GM23338 (cell line): ENCODE data around the gene TMEM117. TPM values are rescaled to one million over a fixed set of nuclear protein-coding genes. Genes with fewer than 3 reads are reported as not detected.
"Not testable (repeated sequence)": the region's sequence is repeated elsewhere in the genome, so short reads cannot be mapped to it uniquely, and the experiment has no call there.

Experiments
- ATAC-seq: fragments of 200-7000 bp; cut with Tn5 transposase; 3 replicates; pipeline ENCODE4 v1.9.1; 2020
- DNase-seq: peaks from one replicate; pipeline ENCODE4 v3.0.0-alpha.2; 2015; ENCODE audit warnings: low spot score
- H2AFZ ChIP-seq: fragments of 200-600 bp; sonication (generic); 2 replicates; pipeline ENCODE4 v1.8.0; 2016; ENCODE audit warnings: antibody characterized with exemption, mild to moderate bottlenecking, moderate library complexity
- H3F3A ChIP-seq: fragments of 200-600 bp; sonication (generic); replicated peaks from 2 replicates; pipeline ENCODE4 v1.8.0; 2017; ENCODE audit warnings: antibody characterized with exemption, mixed run types, low read depth
- H3K27ac ChIP-seq: fragments of 200-600 bp; sonication (generic); 2 replicates; pipeline ENCODE4 v1.6.1; 2016; ENCODE audit warnings: low read depth
- H3K27me3 ChIP-seq: fragments of 200-600 bp; sonication (generic); 2 replicates; pipeline ENCODE4 v1.8.0; 2016; ENCODE audit warnings: mild to moderate bottlenecking, mixed run types, moderate library complexity; ENCODE audit not compliant: insufficient read depth
- H3K36me3 ChIP-seq: fragments of 200-600 bp; sonication (generic); 2 replicates; pipeline ENCODE4 v1.8.0; 2016; ENCODE audit warnings: mild to moderate bottlenecking; ENCODE audit not compliant: insufficient read depth
- H3K4me1 ChIP-seq: fragments of 200-600 bp; sonication (generic); 2 replicates; pipeline ENCODE4 v1.8.0; 2016; ENCODE audit warnings: mild to moderate bottlenecking, moderate library complexity; ENCODE audit not compliant: insufficient read depth
- H3K4me2 ChIP-seq: fragments of 200-600 bp; sonication (generic); 2 replicates; pipeline ENCODE4 v1.7.1; 2017; ENCODE audit warnings: mixed run types
- H3K4me3 ChIP-seq: fragments of 200-600 bp; sonication (generic); 2 replicates; pipeline ENCODE4 v1.6.1; 2016; ENCODE audit warnings: mixed run types
- H3K79me2 ChIP-seq: fragments of 200-600 bp; sonication (generic); replicated peaks from 2 replicates; pipeline ENCODE4 v1.8.0; 2017; ENCODE audit warnings: mild to moderate bottlenecking; ENCODE audit not compliant: insufficient read depth
- H3K9me2 ChIP-seq: fragments of 200-600 bp; sonication (generic); 2 replicates; pipeline ENCODE4 v1.8.0; 2017; ENCODE audit not compliant: insufficient read depth
- H4K20me1 ChIP-seq: fragments of 200-600 bp; sonication (generic); replicated peaks from 2 replicates; pipeline ENCODE4 v1.8.0; 2017; ENCODE audit warnings: mild to moderate bottlenecking; ENCODE audit not compliant: insufficient read depth
- H3K27ac Mint-ChIP-seq: 2 replicates; pipeline ENCODE4 v1.8.0; 2020; ENCODE audit warnings: inconsistent platforms, mild to moderate bottlenecking, moderate library complexity, mixed read lengths
- H3K27me3 Mint-ChIP-seq: 3 replicates; pipeline ENCODE4 v1.8.0; 2022; ENCODE audit warnings: low read depth, mild to moderate bottlenecking, moderate library complexity, mixed read lengths, inconsistent platforms; ENCODE audit not compliant: insufficient read depth, poor library complexity
- H3K36me3 Mint-ChIP-seq: 3 replicates; pipeline ENCODE4 v1.8.0; 2021; ENCODE audit warnings: low read depth, mild to moderate bottlenecking, inconsistent platforms, moderate library complexity, mixed read lengths
- H3K4me1 Mint-ChIP-seq: 3 replicates; pipeline ENCODE4 v1.8.0; 2020; ENCODE audit warnings: mild to moderate bottlenecking, inconsistent platforms, mixed read lengths
- H3K4me3 Mint-ChIP-seq: 3 replicates; pipeline ENCODE4 v1.8.0; 2021; ENCODE audit warnings: moderate library complexity, mild to moderate bottlenecking, inconsistent platforms, mixed read lengths
- H3K9me3 Mint-ChIP-seq: 3 replicates; pipeline ENCODE4 v1.8.0; 2020; ENCODE audit warnings: moderate library complexity, mild to moderate bottlenecking, inconsistent platforms, mixed read lengths
- CREB1 ChIP-seq: fragments of 250-450 bp; sonication (Bioruptor Pico); IDR thresholded peaks from 2 replicates; pipeline ENCODE4 v1.5.0; 2020; ENCODE audit warnings: low read depth, mild to moderate bottlenecking, moderate library complexity
- polyA plus RNA-seq: library from polyadenylated mRNA; unstranded; fragments of >200 nt; fragmentation: Nextera tagmentation; extraction: Ambion mirVana; gene quantifications from 2 replicates; pipeline ENCODE4 v1.2.1, GENCODE V29; 2016
- total RNA-seq: library from RNA; depleted of rRNA; stranded (reverse); fragments of >200 nt; shearing (Covaris generic); gene quantifications from 2 replicates; pipeline ENCODE4 v1.2.3, GENCODE V29; 2014
- TF ChIP-seq, protein P1 (sequence below): fragments of 250-450 bp; sonication (Bioruptor Pico); IDR thresholded peaks from 2 replicates; pipeline ENCODE4 v1.5.0; 2020; ENCODE audit warnings: mild to moderate bottlenecking, moderate library complexity
- TF ChIP-seq, protein P2 (sequence below): IDR thresholded peaks from 2 replicates; pipeline ENCODE4 v1.6.1; 2016; ENCODE audit warnings: antibody characterized with exemption

The TMEM117 gene
- total and polyA plus RNA-seq, 2 experiments from 2014 or later: 0.94 to 1.6 TPM

DNA sequence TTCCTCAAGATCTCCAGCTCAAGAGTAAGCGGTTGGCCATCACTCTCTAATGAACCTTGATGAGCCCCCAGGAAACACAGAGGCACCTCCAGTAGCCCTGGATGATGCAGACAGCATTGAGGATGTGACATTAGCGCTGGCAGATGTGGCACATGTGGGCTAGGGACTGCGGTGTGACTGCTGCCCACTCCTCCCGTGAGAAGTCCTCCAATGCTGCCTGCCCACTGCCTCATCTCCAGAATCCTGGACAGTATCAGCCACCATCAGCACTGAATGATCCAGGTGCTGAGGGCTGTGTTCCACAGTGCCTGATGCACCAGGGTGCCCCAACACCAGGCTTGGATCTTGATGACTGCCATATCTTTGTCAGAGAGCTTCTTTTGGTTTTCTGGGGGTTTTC, 412.6 kb downstream of the TMEM117 start (continued):
- TF ChIP-seq, protein P1, sequence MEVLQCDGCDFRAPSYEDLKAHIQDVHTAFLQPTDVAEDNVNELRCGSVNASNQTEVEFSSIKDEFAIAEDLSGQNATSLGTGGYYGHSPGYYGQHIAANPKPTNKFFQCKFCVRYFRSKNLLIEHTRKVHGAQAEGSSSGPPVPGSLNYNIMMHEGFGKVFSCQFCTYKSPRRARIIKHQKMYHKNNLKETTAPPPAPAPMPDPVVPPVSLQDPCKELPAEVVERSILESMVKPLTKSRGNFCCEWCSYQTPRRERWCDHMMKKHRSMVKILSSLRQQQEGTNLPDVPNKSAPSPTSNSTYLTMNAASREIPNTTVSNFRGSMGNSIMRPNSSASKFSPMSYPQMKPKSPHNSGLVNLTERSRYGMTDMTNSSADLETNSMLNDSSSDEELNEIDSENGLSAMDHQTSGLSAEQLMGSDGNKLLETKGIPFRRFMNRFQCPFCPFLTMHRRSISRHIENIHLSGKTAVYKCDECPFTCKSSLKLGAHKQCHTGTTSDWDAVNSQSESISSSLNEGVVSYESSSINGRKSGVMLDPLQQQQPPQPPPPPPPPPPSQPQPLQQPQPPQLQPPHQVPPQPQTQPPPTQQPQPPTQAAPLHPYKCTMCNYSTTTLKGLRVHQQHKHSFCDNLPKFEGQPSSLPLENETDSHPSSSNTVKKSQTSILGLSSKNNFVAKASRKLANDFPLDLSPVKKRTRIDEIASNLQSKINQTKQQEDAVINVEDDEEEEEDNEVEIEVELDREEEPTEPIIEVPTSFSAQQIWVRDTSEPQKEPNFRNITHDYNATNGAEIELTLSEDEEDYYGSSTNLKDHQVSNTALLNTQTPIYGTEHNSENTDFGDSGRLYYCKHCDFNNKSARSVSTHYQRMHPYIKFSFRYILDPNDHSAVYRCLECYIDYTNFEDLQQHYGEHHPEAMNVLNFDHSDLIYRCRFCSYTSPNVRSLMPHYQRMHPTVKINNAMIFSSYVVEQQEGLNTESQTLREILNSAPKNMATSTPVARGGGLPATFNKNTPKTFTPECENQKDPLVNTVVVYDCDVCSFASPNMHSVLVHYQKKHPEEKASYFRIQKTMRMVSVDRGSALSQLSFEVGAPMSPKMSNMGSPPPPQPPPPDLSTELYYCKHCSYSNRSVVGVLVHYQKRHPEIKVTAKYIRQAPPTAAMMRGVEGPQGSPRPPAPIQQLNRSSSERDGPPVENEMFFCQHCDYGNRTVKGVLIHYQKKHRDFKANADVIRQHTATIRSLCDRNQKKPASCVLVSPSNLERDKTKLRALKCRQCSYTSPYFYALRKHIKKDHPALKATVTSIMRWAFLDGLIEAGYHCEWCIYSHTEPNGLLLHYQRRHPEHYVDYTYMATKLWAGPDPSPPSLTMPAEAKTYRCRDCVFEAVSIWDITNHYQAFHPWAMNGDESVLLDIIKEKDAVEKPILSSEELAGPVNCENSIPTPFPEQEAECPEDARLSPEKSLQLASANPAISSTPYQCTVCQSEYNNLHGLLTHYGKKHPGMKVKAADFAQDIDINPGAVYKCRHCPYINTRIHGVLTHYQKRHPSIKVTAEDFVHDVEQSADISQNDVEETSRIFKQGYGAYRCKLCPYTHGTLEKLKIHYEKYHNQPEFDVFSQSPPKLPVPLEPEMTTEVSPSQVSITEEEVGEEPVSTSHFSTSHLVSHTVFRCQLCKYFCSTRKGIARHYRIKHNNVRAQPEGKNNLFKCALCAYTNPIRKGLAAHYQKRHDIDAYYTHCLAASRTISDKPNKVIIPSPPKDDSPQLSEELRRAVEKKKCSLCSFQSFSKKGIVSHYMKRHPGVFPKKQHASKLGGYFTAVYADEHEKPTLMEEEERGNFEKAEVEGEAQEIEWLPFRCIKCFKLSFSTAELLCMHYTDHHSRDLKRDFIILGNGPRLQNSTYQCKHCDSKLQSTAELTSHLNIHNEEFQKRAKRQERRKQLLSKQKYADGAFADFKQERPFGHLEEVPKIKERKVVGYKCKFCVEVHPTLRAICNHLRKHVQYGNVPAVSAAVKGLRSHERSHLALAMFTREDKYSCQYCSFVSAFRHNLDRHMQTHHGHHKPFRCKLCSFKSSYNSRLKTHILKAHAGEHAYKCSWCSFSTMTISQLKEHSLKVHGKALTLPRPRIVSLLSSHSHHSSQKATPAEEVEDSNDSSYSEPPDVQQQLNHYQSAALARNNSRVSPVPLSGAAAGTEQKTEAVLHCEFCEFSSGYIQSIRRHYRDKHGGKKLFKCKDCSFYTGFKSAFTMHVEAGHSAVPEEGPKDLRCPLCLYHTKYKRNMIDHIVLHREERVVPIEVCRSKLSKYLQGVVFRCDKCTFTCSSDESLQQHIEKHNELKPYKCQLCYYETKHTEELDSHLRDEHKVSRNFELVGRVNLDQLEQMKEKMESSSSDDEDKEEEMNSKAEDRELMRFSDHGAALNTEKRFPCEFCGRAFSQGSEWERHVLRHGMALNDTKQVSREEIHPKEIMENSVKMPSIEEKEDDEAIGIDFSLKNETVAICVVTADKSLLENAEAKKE (CRISPR knock-in tag): no peak
- no peak for TF ChIP-seq CREB1 (CRISPR knock-in tag)
- TF ChIP-seq, protein P2, sequence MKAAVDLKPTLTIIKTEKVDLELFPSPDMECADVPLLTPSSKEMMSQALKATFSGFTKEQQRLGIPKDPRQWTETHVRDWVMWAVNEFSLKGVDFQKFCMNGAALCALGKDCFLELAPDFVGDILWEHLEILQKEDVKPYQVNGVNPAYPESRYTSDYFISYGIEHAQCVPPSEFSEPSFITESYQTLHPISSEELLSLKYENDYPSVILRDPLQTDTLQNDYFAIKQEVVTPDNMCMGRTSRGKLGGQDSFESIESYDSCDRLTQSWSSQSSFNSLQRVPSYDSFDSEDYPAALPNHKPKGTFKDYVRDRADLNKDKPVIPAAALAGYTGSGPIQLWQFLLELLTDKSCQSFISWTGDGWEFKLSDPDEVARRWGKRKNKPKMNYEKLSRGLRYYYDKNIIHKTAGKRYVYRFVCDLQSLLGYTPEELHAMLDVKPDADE: no peak

DNA sequence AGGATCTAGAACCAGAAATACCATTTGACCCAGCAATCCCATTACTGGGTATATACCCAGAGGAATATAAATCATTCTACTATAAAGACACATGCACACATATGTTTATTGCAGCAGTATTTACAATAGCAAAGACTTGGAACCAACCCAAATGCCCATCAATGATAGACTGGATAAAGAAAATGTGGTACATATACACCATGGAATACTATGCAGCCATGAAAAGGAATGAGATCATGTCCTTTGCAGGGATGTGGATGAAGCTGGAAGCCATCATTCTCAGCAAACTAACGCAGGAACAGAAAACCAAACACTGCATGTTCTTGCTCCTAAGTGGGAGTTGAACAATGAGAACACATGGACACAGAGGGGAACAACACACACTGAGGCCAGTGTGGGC, 414.6 kb downstream of the TMEM117 start:
- not testable (repeated sequence) for H3K9me3 Mint-ChIP-seq, H3K27me3 ChIP-seq, H3K36me3 ChIP-seq, H3K4me3 Mint-ChIP-seq, H4K20me1 ChIP-seq, H3K4me1 Mint-ChIP-seq, ATAC-seq, H3K4me1 ChIP-seq, H3K4me3 ChIP-seq, H2AFZ ChIP-seq, H3K36me3 Mint-ChIP-seq, H3K9me2 ChIP-seq, DNase-seq, H3K27ac ChIP-seq, H3K4me2 ChIP-seq, H3K27ac Mint-ChIP-seq, H3K79me2 ChIP-seq, H3K27me3 Mint-ChIP-seq, H3F3A ChIP-seq
